Measurements from ENCODE around the gene TFAP2D.

The TFAP2D gene

DNA sequence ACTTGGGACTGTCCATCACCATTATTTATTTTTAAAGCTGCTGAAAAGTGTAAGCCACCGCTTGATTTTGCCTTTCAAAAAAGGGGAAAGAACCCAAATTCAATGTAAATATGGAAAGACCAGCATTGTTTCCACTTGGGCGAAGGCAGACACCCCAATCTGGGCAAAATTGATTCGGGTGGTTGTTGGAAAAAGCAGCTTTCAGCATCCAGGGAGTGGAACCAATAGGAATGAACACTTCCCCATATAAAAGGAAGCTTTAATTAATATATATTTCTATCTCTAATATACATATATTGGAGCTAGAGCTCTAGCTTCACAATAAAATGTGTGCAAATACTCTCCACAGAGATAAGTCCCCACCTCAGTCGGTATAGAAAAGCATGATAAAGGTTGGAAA, at the start of gene TFAP2D:
Gene TFAP2D (plus strand): TSS at position 301 of the 400 bp plus-strand sequence. CDS start 530 bp downstream, outside the sequence.
- DNase-seq (ENCODE audit: low spot score), result no peak

DNA sequence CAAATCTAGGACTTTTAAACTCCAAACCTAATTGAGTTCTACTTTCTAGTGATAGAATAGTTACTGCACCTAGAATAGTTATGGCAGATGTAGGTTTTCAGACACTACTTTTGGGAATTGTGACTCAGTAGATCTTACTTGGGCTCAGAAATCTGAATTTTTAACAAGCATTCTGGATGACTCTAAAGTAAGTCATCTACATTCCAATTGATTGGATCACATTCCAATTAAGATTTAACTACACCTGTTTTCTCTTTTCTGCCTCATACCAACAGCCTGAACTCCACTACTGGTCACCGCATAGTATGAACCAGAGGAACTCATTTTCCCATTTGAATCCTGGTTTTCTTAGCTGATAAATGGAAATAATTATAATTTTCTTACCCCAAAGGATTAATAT, 49.5 kb upstream of the TFAP2D start:
- DNase-seq (ENCODE audit: low spot score), result no peak

GRCh38 chr6:50666089-50666488, 47.2 kb upstream of the TFAP2D start:
- DNase-seq (ENCODE audit: low spot score), result no peak

GRCh38 chr6:50681213-50681824, 32.0 kb upstream of the TFAP2D start:
- DNase-seq (ENCODE audit: low spot score), result no peak

DNA sequence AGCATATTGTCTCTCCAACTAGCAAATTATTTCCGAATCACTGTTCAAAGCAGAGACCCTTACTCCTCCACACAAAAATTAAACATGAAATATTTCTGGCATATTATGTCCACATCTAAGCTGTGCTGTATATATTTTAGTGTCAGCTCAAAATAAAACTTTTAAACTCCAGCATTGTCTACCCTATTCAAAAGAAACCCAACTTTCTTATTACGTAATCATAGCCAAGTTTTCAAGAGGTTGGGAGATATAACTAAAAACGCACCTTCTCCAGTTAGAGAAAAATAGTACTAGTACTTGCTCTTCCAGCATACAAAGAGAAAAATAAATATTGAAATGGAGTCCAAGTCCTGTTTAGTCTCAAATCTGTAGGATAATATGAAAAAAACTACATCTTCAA, 24.1 kb upstream of the TFAP2D start:
- DNase-seq (ENCODE audit: low spot score), result no peak

DNA sequence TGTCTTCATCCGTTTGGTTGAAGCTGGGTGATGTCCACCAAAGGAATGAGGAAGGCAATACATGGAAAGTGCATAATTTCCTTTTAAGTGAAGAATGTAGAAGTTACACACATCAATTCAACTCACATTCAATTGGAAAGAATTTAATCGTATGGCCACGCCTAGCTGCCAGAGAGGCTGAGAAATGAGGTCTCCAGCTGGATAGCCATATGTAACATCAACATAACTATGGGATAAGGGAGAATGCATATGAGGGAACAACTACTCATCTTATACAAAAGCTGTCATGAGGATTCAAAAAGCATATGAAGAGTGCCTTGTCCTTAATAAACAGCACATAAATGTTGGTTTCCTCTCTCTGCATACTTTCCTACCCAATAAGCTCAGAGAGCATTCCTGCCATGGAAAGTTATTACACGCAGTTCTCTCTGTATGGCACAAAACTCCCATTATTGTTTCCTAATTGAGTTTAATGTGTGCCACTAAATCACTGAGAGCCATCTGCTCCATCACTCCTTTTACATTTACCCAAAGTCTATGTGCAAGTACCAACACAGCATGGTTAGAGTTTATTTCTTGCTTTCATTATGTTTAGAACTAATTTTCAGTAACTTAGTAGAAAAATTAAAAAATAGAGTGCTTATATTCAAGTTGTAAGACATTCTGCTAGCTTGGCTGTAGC, 21.4 kb upstream of the TFAP2D start:
- no peak for DNase-seq (ENCODE audit: low spot score)

DNA sequence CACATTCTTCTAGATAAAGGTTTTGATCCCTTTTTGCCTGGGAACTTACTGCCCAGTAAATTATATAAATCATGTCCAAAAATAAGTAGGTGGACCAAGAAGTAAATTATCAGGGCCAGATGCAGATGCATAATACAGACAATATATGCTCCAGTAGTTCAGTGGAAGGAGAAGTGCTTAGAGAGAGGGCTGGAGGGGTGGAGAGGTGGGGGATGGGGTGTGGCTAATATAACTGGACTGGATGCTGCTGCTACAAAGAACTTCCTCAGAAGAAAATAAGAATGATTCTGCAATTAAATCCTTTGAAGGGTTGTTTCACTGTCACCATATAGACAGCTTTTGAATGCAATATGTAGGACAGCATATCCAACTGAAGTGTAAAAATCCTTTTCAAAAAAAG, 14.8 kb upstream of the TFAP2D start:
- no peak for DNase-seq (ENCODE audit: low spot score)

GRCh38 chr6:50699051-50699775, 14.1 kb upstream of the TFAP2D start:
- no peak for DNase-seq (ENCODE audit: low spot score)

- no peak for DNase-seq (ENCODE audit: low spot score)
These were observed 6.8 kb upstream of the TFAP2D start for GRCh38 chr6:50706575-50706974.

GRCh38 chr6:50707191-50707590, 6.1 kb upstream of the TFAP2D start:
- DNase-seq (ENCODE audit: low spot score), result no peak

DNA sequence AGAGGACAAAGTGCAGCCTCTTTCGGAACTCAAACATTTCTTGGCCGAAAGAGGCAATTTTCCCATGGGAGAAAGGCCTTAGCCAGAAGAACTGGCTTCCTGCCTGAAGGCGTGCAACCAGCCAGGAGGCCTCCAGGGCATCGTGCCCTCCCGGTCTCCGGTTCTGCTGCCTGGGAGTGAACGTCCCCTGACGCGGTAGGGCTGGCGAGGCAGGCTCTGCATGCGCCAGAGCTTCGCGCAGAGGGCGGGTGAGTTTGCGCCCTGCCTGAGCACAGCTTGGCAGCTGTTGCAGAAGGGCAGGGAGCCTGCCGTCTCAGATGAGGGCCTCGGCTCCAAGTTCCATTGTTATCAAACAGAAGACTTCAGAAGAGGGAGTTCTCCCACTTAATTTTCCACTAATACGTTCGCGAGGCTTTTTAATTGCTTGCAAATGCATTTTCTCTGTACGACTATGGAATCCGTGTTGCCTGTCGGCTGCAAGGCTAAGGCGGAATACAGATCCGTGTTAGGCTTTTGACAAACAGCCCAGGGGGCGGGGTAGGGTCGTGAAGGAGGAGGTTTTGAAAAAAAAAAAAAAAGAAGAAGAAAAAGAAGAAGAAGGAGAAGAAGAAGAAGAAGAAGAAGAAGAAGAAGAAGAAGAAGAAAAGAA, 5.5 kb upstream of the TFAP2D start:
- DNase-seq (ENCODE audit: low spot score), result no peak

DNA sequence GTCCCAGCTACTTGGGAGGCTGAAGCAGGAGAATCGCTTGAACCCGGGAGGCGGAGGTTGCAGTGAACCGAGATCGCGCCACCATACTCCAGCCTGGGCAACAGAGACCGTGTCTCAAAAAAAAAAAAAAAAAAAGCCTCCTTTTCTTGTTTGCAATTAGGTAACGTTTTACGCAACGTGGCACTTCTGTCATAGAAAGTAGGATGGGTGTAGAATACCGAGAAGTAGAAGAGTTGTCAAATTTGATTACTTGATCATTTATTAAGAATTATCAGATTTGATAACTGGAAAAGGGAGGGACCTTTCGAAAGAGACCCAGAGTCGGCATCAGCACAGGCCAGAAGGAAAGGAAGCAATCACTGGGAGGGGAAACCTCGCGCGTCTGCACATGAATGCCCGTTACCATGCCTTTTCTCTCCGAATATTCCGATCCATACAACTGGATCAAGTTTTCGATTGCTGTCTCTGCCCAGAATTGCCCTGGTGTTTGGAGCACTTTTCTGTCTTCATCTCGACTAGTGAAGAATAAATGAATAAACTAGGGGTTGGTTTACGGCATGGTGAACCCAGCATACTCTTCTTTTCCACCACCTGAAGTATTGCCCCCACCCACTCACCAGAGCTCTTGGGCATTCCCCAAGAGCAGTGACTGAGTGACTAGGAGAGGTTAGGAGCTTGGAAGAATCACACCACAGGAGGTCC, 4.5 kb upstream of the TFAP2D start:
- no peak for DNase-seq (ENCODE audit: low spot score)

DNA sequence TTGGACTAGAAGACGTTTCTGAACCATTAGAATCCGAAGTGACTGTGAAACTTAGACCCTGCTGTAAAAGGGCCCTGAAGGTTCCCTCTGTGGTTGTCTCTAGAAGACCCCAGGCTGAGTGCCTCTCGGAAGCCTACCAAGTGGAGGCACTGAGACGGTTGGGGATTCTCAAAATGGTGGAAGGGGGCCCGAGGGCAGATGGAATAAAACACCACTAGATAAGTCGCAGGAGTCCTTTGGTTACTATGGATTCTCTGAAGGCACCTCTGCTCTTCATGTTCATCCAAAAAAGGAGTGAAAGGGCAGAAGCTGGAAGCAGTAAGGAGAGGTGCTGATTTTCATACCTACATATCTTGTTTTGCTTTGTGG, 4.0 kb upstream of the TFAP2D start:
- no peak for DNase-seq (ENCODE audit: low spot score)

DNA sequence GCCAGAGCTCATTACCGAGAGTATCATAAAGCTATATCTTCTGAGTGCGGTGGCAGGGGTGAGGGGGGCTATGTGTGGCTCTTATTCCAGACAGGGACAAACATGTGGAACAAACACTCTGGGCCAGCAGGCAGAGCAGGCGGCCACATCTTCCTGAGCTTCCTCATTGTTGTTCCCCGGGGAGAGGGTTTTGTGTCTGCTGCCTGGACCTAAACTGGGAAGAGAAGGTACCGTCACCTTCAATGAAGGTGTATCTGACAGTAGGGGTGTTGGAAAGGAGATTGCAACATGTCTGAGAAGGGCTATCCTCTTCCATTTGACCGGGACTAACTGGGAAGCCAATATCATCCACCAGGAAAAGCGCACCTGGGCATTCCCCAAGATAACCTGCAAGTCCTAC, 1.6 kb upstream of the TFAP2D start:
- DNase-seq (ENCODE audit: low spot score), result no peak

GRCh38 chr6:50712291-50712690, 1.0 kb upstream of the TFAP2D start:
- DNase-seq (ENCODE audit: low spot score), result no peak

DNA sequence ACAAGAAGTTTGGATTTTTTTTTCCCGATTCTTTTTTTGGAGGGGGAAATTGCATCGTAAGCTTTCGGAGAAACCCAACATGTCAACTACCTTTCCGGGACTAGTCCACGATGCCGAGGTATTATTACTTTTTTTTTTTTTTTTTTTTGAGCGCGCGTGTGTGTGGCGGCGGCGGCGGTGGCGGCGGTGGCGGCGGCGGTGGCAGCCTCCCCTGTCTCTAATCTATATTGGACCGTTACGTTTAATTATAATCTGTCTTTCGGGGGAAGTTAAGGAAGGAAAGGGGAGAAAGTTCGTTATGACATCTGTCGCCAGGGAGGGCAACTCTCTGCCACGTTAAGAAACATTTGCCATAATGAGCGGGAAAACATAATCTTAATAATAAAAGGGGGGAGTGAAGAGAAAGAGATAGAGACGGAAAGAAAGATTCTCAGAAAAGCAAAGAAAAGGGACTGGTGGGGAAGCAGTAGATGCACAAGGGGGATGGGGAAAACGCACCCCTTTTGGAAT, 706 bp downstream of the TFAP2D start:
- no peak for DNase-seq (ENCODE audit: low spot score)

- DNase-seq (ENCODE audit: low spot score), result no peak
These were observed 1.4 kb downstream of the TFAP2D start for GRCh38 chr6:50714487-50715379.

- DNase-seq (ENCODE audit: low spot score), result no peak
These were observed 3.7 kb downstream of the TFAP2D start for GRCh38 chr6:50716899-50717509.

- no peak for DNase-seq (ENCODE audit: low spot score)
These were observed 4.6 kb downstream of the TFAP2D start for GRCh38 chr6:50717734-50718457.

GRCh38 chr6:50718566-50718965, 5.2 kb downstream of the TFAP2D start:
- no peak for DNase-seq (ENCODE audit: low spot score)

Measured in activated CD4-positive, alpha-beta T cell treated with anti-CD3 and anti-CD28 coated beads, Interleukin-2, Interleukin-4, amounts not matched to agents 100 ng/mL and 50 ng/mL, durations not matched to agents 16 hours and 8 hours (primary cell).